PC-3 (cell line): ENCODE results near the gene EFNB3. TPM values are rescaled to one million over a fixed set of nuclear protein-coding genes. Genes with fewer than 3 reads are reported as not detected.

Source experiments
- ATAC-seq: fragments of 200-7000 bp; cut with Tn5 transposase; 2 replicates; pipeline ENCODE4 v1.9.1; 2020; ENCODE audit warnings: mild to moderate bottlenecking, moderate library complexity
- BruUV-seq: library from RNA; stranded (reverse); fragments of 400-500 nt; replicated peaks from 2 replicates; lab custom pipeline; 2021; lab: Mats Ljungman, UMichigan
- CTCF ChIA-PET: fragments of 300-600 bp; sonication (Branson Sonifier 250); formaldehyde crosslinking; loops from one replicate; lab custom pipeline; 2022; ENCODE audit warnings: antibody characterized with exemption; lab: Charles Lee
- POLR2A ChIA-PET: fragments of 300-600 bp; sonication (Branson Sonifier 250); formaldehyde crosslinking; loops from one replicate; lab custom pipeline; 2022; ENCODE audit warnings: antibody characterized with exemption; ENCODE audit not compliant: unreplicated experiment; lab: Charles Lee
- DNase-seq: peaks from one replicate; pipeline ENCODE4 v3.0.0-alpha.2; 2015
- H2AFZ ChIP-seq: fragments of 300-600 bp; sonication (generic); 2 replicates; pipeline ENCODE4 v1.6.0; 2016; ENCODE audit warnings: antibody characterized with exemption, low read length
- H3F3A ChIP-seq: fragments of 300-600 bp; sonication (generic); one replicate; pipeline ENCODE4 v1.6.0; 2017; ENCODE audit warnings: antibody characterized with exemption, low read length, control low read depth, mild to moderate bottlenecking; ENCODE audit not compliant: unreplicated experiment
- H3K27ac ChIP-seq: fragments of 300-600 bp; sonication (generic); 2 replicates; pipeline ENCODE4 v1.5.1; 2016; ENCODE audit warnings: mild to moderate bottlenecking, low read length
- H3K27me3 ChIP-seq: fragments of 300-600 bp; sonication (generic); 2 replicates; pipeline ENCODE4 v1.6.1; 2016; ENCODE audit warnings: low read length, mixed read lengths
- H3K36me3 ChIP-seq: fragments of 300-600 bp; sonication (generic); 2 replicates; pipeline ENCODE4 v1.6.1; 2016; ENCODE audit warnings: low read depth, mixed run types, low read length, mixed read lengths
- H3K4me1 ChIP-seq: fragments of 300-600 bp; sonication (generic); 2 replicates; pipeline ENCODE4 v1.5.1; 2016; ENCODE audit warnings: low read length; ENCODE audit not compliant: insufficient read depth
- H3K4me2 ChIP-seq: fragments of 300-600 bp; sonication (generic); 2 replicates; pipeline ENCODE4 v1.6.0; 2016; ENCODE audit warnings: low read length
- H3K4me3 ChIP-seq: fragments of 300-600 bp; sonication (generic); 2 replicates; pipeline ENCODE4 v1.5.1; 2016; ENCODE audit warnings: mild to moderate bottlenecking, low read length, mixed read lengths
- H3K79me2 ChIP-seq: fragments of 300-600 bp; sonication (generic); 2 replicates; pipeline ENCODE4 v1.6.1; 2017; ENCODE audit warnings: low read length, mixed read lengths
- H3K9ac ChIP-seq: fragments of 300-600 bp; sonication (generic); 2 replicates; pipeline ENCODE4 v1.6.0; 2016; ENCODE audit warnings: mild to moderate bottlenecking, low read length
- H3K9me2 ChIP-seq: fragments of 300-600 bp; sonication (generic); replicated peaks from 2 replicates; pipeline ENCODE4 v1.6.1; 2016; ENCODE audit warnings: mixed run types, low read length, mixed read lengths
- H3K9me3 ChIP-seq: fragments of 300-600 bp; sonication (generic); 2 replicates; pipeline ENCODE4 v1.6.1; 2016; ENCODE audit warnings: low read length, mixed read lengths
- H4K20me1 ChIP-seq: fragments of 300-600 bp; sonication (generic); 2 replicates; pipeline ENCODE4 v1.6.1; 2016; ENCODE audit warnings: low read length, mixed read lengths
- CTCF ChIP-seq: fragments of 300-600 bp; sonication (generic); conservative IDR thresholded peaks from 2 replicates; pipeline ENCODE4 v1.5.1; 2017; ENCODE audit warnings: antibody characterized with exemption, low read depth, mild to moderate bottlenecking, low read length
- EZH2 ChIP-seq: fragments of 300-600 bp; sonication (generic); IDR thresholded peaks from one replicate; pipeline ENCODE4 v1.6.1; 2017; ENCODE audit warnings: antibody characterized with exemption, mild to moderate bottlenecking, low read length; ENCODE audit not compliant: unreplicated experiment
- EZH2phosphoT487 ChIP-seq: fragments of 300-600 bp; sonication (generic); IDR thresholded peaks from 2 replicates; pipeline ENCODE4 v1.6.1; 2018; ENCODE audit warnings: mild to moderate bottlenecking, antibody characterized with exemption, low read length, borderline replicate concordance
- intact Hi-C: fragments of 100-400 bp; cut with micrococcal nuclease; formaldehyde crosslinking; loops from 2 replicates; pipeline ENCODE4 v1.9.0; 2023
- total RNA-seq: library from RNA; depleted of rRNA; stranded (reverse); fragments of >200 nt; gene quantifications from 2 replicates; pipeline ENCODE4 v1.2.3, GENCODE V29; 2014

EFNB3 gene
- total RNA-seq, 1 experiment from 2014 or later = 4.9 TPM

- H3K27me3 ChIP-seq = no peaks in the 10 kb centered on the region
- TF ChIP-seq EZH2 (no peak), CTCF (no peak), EZH2phosphoT487 (no peak)
- ATAC-seq = peak; percentile 39
Observed at GRCh38 chr17:7685533-7686221, 19.3 kb upstream of the EFNB3 start.

GRCh38 chr17:7686222-7687071, 18.6 kb upstream of the EFNB3 start:
- peak overlapping the region; percentile 88 for H3K9ac ChIP-seq
- no peaks in the 10 kb centered on the region; the same call in 1 of the 2 replicates for H3K36me3 ChIP-seq
- H2AFZ ChIP-seq = no peak overlapping the region
- peaks cover 66% of the 10 kb centered on the region for H3K79me2 ChIP-seq
- no peaks in the 10 kb centered on the region for H3K9me2 ChIP-seq
- H3K4me1 ChIP-seq = peaks cover 16% of the 10 kb centered on the region
- no peaks in the 10 kb centered on the region for H3K9me3 ChIP-seq
- DNase-seq = no peak
- no peaks in the 10 kb centered on the region for H3K27me3 ChIP-seq
- peak overlapping the region; percentile 88 for H3K4me2 ChIP-seq
- peaks cover 7% of the 10 kb centered on the region; the same call in 1 of the 2 replicates for H4K20me1 ChIP-seq
- H3K27ac ChIP-seq = peak overlapping the region; percentile 96
- ATAC-seq = peak; percentile 17
- H3K4me3 ChIP-seq = peak overlapping the region; percentile 85
- ChIA-PET POLR2A (interaction anchor here (0.5 to 0.6 kb wide), 3 partner anchors 47 to 1554 kb away, joined by 3 to 6 read pairs (median 3); no protein-coding TSS in a partner anchor), CTCF (interaction anchor here (0.7 to 2.1 kb wide), 4 partner anchors 59 to 126 kb away, joined by 3 to 6 read pairs (median 4); partner anchors contain the start of genes CD68 and SAT2)
- intact Hi-C loops = loop anchor here (5.0 kb wide), 3 partner anchors 54 to 249 kb away; partner anchors contain the start of genes CD68, FGF11, SHBG and TMEM102
- TF ChIP-seq EZH2phosphoT487 (no peak), EZH2 (no peak), CTCF (no peak)
- no peaks in the 10 kb centered on the region for H3F3A ChIP-seq
- TSS peak; percentile 95 for BruUV-seq

More at GRCh38 chr17:7685533-7686221, 19.3 kb upstream of the EFNB3 start:
- H3K4me2 ChIP-seq = peak overlapping the region; percentile 88
- H3K9ac ChIP-seq = peak overlapping the region; percentile 88
- H3K27ac ChIP-seq = peak overlapping the region; percentile 96
- H3K9me2 ChIP-seq = no peaks in the 10 kb centered on the region
- intact Hi-C loops = loop anchor here (5.0 kb wide), 3 partner anchors 53 to 248 kb away; partner anchors contain the start of genes CD68, FGF11, SHBG and TMEM102
- peaks cover 16% of the 10 kb centered on the region for H3K4me1 ChIP-seq
- DNase-seq = peak; percentile 90
- ChIA-PET POLR2A (interaction anchor here (0.6 to 0.9 kb wide), 3 partner anchors 102 to 1555 kb away, joined by 3 read pairs; partner anchors contain the start of genes MPDU1 and SENP3), CTCF (no interaction called here)
- BruUV-seq = no TSS peak
- H3K36me3 ChIP-seq = no peaks in the 10 kb centered on the region; the same call in 1 of the 2 replicates
- H3K79me2 ChIP-seq = peaks cover 66% of the 10 kb centered on the region
- peak overlapping the region; percentile 42; the same call in 1 of the 2 replicates for H2AFZ ChIP-seq
- no peaks in the 10 kb centered on the region for H3K9me3 ChIP-seq
- no peaks in the 10 kb centered on the region for H3F3A ChIP-seq
- H3K4me3 ChIP-seq = peak overlapping the region; percentile 85
- peaks cover 7% of the 10 kb centered on the region; the same call in 1 of the 2 replicates for H4K20me1 ChIP-seq
